Common myeloid progenitor, CD34-positive (primary cell): ENCODE measurements around the gene GPR107.

Source experiments
- CTCF ChIA-PET: fragments of 350-600 bp; sonication (Branson Sonifier 250); formaldehyde crosslinking; loops from one replicate; lab custom pipeline; 2021; ENCODE audit warnings: antibody characterized with exemption; lab: Charles Lee
- POLR2A ChIA-PET: fragments of 350-600 bp; sonication (Branson Sonifier 250); formaldehyde crosslinking; loops from one replicate; lab custom pipeline; 2021; ENCODE audit warnings: antibody characterized with exemption; lab: Charles Lee
- DNase-seq, 3 donors: peaks; one replicate each; pipeline versions ENCODE4 v3.0.0 to v3.0.0-alpha.2; 2013
- H3K27ac ChIP-seq, 2 experiments: 1 replicate in 1 of 2; 2 replicates in 1 of 2; pipeline ENCODE4 v1.7.0; 2013; ENCODE audit warnings: inconsistent platforms in 2 of 2, low read length in 2 of 2, mild to moderate bottlenecking in 2 of 2, low read depth in 1 of 2, moderate library complexity in 1 of 2; ENCODE audit not compliant: severe bottlenecking in 2 of 2, insufficient read depth in 1 of 2, poor library complexity in 1 of 2
- H3K27me3 ChIP-seq, 5 experiments: replicated peaks in 2 of 5; 1 replicate in 3 of 5; 2 replicates in 2 of 5; pipeline versions ENCODE4 v1.6.1 to v1.7.0; 2013; ENCODE audit warnings: low read length in 4 of 5, mild to moderate bottlenecking in 2 of 5, moderate library complexity in 2 of 5, inconsistent platforms in 1 of 5; ENCODE audit not compliant: insufficient read depth in 5 of 5, control insufficient read depth in 4 of 5
- H3K36me3 ChIP-seq, 4 experiments: 1 replicate in 2 of 4; 2 replicates in 2 of 4; pipeline versions ENCODE4 v1.6.1 to v1.7.0; 2013; ENCODE audit warnings: low read length in 3 of 4, control low read depth in 1 of 4, mild to moderate bottlenecking in 1 of 4; ENCODE audit not compliant: control insufficient read depth in 4 of 4, insufficient read depth in 4 of 4
- H3K4me1 ChIP-seq, 4 experiments: 1 replicate in 3 of 4; 2 replicates in 1 of 4; pipeline versions ENCODE4 v1.6.1 to v1.7.1; 2013; ENCODE audit warnings: low read length in 3 of 4, mild to moderate bottlenecking in 3 of 4, control low read depth in 1 of 4, inconsistent platforms in 1 of 4, moderate library complexity in 1 of 4; ENCODE audit not compliant: control insufficient read depth in 4 of 4, insufficient read depth in 4 of 4; ENCODE audit errors: control extremely low read depth in 1 of 4
- H3K4me3 ChIP-seq, 7 experiments: 1 replicate in 4 of 7; 2 replicates in 3 of 7; pipeline versions ENCODE4 v1.5.1 to v1.7.0; 2013; ENCODE audit warnings: mild to moderate bottlenecking in 7 of 7, low read length in 6 of 7, moderate library complexity in 6 of 7, inconsistent platforms in 2 of 7, low read depth in 2 of 7, control low read depth in 1 of 7; ENCODE audit not compliant: insufficient read depth in 4 of 7, control insufficient read depth in 1 of 7; ENCODE audit errors: extremely low read depth in 1 of 7
- H3K9me3 ChIP-seq, 5 experiments: 1 replicate in 4 of 5; 2 replicates in 1 of 5; pipeline versions ENCODE4 v1.6.1 to v1.7.1; 2013; ENCODE audit warnings: low read length in 4 of 5, mild to moderate bottlenecking in 2 of 5, inconsistent platforms in 1 of 5, low read depth in 1 of 5, moderate library complexity in 1 of 5; ENCODE audit not compliant: control insufficient read depth in 4 of 5, insufficient read depth in 2 of 5; ENCODE audit errors: control extremely low read depth in 1 of 5
- WGBS: methylation state at CpG from one replicate; pipeline ENCODE4 v1.1.5; 2013; ENCODE audit not compliant: insufficient coverage; 5-methylcytosine and 5-hydroxymethylcytosine counted together

Gene GPR107

DNA sequence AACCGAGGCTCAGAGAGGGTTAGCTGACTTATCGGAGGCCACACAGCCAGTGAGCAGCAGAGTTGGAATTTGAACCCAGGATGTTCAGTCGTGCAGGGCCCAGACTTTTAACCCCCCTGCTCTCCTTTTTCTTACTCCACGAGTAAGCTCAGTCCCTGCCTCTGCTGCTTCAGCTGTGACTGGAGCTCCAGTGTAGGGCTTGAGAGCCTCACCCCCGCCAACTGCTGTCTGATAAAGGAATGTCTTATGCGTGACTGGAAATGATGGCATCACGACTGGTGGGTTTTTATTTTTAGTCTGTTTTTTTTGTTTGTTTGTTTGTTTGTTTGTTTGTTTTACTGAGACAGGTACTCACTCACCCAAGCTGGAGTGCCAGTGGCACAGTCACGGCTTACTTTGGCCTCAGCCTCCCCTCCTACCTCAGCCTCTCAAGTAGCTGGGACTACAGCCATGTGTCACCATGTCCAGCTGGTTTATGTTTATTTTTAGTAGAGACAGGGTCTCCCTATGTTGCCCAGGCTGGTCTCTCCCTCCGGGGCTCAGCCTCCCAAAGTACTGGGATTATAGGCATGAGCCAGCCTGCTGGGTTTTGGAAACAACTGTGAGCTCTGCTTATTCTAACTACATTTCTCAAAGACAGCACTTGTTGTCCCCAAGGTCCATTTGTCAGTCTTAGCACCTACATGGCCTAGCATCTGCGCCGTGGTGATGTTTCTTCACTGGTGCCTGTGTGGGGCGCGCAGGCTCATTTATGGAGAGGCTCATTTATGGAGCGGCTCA lies 66.0 kb downstream of the GPR107 start:
- ChIA-PET POLR2A (interaction anchor here (0.6 kb wide), 1 partner anchor 83 kb away, joined by 3 read pairs; no protein-coding TSS in a partner anchor), CTCF (no interaction called here)
- Histone ChIP-seq H3K36me3 (peaks cover 3 to 66% (median 38%) of the 10 kb centered on the region in 4 experiments), H3K4me3 (no peak overlapping the region), H3K4me1 (no peaks in the 10 kb centered on the region), H3K9me3 (no peaks in the 10 kb centered on the region), H3K27me3 (no peaks in the 10 kb centered on the region), H3K27ac (no peak overlapping the region)
- 99% methylated on average over 9 of the region's 14 CpGs for WGBS
- no peak for DNase-seq

DNA sequence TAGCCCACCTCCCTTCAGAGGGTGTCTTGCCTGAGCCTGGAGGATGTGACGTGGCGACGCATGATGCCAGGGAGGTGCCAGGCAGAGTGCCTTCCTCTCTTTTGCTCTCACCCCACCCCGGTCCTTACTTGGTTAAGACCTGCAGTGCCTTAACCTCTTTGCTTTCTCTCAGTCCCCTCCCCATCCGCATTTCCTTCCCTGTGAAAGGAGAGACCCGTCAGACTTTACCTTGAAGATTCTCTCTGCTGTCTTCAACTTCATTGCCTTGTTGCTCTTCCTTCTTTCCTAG lies 66.5 kb downstream of the GPR107 start:
- DNase-seq = no peak
- H3K27ac ChIP-seq = no peak overlapping the region
- H3K9me3 ChIP-seq = no peaks in the 10 kb centered on the region
- ChIA-PET CTCF (no interaction called here), POLR2A (no interaction called here)
- no peak overlapping the region for H3K4me3 ChIP-seq
- H3K27me3 ChIP-seq = no peaks in the 10 kb centered on the region
- peaks cover 3 to 65% (median 38%) of the 10 kb centered on the region in 4 experiments for H3K36me3 ChIP-seq
- 91% methylated on average over 6 of the region's 6 CpGs for WGBS
- no peaks in the 10 kb centered on the region for H3K4me1 ChIP-seq

DNA sequence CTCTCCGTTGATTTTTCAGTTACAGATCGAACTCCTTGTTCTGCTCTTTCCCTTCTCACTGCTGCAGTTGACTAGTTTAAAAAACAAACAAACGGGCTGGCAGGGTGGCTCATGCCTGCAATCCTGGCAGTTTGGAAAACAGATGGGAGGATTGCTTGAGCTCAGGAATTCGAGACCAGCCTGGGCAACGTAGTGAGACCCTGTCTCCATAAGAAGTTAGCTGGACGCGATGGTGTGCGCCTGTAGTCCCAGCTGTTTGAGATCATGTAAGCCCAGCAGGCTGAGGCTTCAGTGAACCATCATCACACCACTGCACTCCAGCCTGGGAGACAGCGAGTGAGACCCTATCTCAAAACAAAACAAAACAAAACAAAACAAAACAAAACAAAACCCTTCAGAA lies 67.1 kb downstream of the GPR107 start:
- no peaks in the 10 kb centered on the region for H3K9me3 ChIP-seq
- POLR2A ChIA-PET = no interaction called here
- peaks cover 3 to 63% (median 38%) of the 10 kb centered on the region in 4 experiments for H3K36me3 ChIP-seq
- H3K4me1 ChIP-seq = no peaks in the 10 kb centered on the region
- 84% methylated on average over 8 of the region's 9 CpGs for WGBS
- no peak overlapping the region for H3K27ac ChIP-seq
- CTCF ChIA-PET = interaction anchor here (1.0 to 1.3 kb wide), 2 partner anchors 8 to 19 kb away, joined by 3 to 4 read pairs; no protein-coding TSS in a partner anchor
- H3K4me3 ChIP-seq = no peak overlapping the region
- H3K27me3 ChIP-seq = no peaks in the 10 kb centered on the region
- no peak for DNase-seq

DNA sequence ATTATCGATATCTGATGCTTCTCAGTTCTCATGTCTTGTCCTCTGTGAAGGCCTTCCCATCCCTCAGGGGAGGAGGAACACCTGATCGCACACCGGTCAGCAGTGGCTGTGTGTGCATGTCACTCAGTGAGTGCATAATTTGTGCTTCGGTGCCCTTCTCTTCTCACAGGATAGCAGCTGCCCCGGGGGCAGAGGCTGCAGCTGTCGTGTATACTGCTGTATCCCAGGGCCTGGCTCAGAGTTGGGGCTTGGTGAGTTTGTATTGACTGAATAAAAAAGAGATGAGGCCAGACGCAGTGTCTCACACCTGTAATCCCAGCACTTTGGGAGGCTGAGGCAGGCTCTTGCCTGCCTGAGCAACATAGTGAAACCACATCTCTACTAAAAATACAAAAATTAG lies 68.8 kb downstream of the GPR107 start:
- no peaks in the 10 kb centered on the region for H3K9me3 ChIP-seq
- 85% methylated on average over 4 of the region's 7 CpGs for whole genome bisulfite sequencing
- POLR2A ChIA-PET = no interaction called here
- CTCF ChIA-PET = interaction anchor here (1.4 kb wide), 1 partner anchor 14 kb away, joined by 5 read pairs; no protein-coding TSS in a partner anchor
- H3K27me3 ChIP-seq = no peaks in the 10 kb centered on the region
- H3K4me1 ChIP-seq = peaks cover 0 to 9% (median 1%) of the 10 kb centered on the region in 4 experiments
- no peak overlapping the region for H3K4me3 ChIP-seq
- DNase-seq = no peak
- peaks cover 3 to 59% (median 36%) of the 10 kb centered on the region in 4 experiments for H3K36me3 ChIP-seq
- H3K27ac ChIP-seq = no peak overlapping the region

GRCh38 chr9:130124085-130124860 lies 70.6 kb downstream of the GPR107 start:
- WGBS = 100% methylated on average over 2 of the region's 7 CpGs
- H3K4me1 ChIP-seq = peaks cover 7 to 28% (median 17%) of the 10 kb centered on the region in 4 experiments
- CTCF ChIA-PET = interaction anchor here (0.7 to 3.0 kb wide), 4 partner anchors 17 to 217 kb away, joined by 3 to 12 read pairs (median 4); no protein-coding TSS in a partner anchor
- no peak overlapping the region for H3K27ac ChIP-seq
- H3K4me3 ChIP-seq = no peak overlapping the region
- peaks cover 3 to 41% (median 27%) of the 10 kb centered on the region in 4 experiments for H3K36me3 ChIP-seq
- no peak for DNase-seq
- H3K27me3 ChIP-seq = no peaks in the 10 kb centered on the region
- POLR2A ChIA-PET = no interaction called here
- H3K9me3 ChIP-seq = no peaks in the 10 kb centered on the region

DNA sequence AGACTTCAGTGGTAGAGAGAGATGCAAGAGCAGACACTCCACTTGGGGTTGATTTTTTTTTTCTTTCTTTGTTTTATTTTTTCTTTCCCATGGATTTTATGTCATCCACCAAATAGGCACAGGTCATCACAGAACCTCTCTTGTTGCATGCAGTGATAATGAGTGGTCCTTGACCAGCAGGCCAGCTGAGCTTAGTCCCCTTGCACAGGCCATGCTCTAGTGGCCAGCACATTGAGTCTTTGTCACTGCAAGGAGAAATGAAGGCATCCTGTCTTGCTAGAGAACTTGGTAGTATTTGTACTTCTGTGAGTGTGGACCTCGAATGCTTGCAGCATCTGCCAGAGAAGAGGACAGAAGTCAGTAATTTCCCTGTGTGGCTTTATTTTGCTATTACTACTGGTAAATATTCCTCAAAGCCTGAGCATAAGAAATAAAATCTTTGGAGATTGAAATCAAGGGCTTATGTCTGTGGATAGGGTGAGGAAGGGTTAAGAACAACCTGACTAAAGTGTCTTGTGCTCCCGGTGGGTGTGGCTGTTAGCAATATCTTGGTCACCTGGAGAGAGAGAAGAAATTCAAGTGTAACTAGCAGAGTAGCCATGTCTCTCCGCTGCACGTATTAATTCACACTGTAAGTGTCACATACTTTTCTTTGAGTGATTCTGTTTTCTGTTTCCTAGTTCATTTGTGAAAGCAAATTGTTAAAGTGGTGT lies 73.2 kb downstream of the GPR107 start:
- WGBS = 100% methylated on average over 1 of the region's 4 CpGs
- H3K36me3 ChIP-seq = peaks cover 5 to 46% (median 28%) of the 10 kb centered on the region in 4 experiments
- no peak overlapping the region for H3K4me3 ChIP-seq
- peaks cover 11 to 39% (median 25%) of the 10 kb centered on the region in 4 experiments for H3K4me1 ChIP-seq
- H3K9me3 ChIP-seq = no peaks in the 10 kb centered on the region
- no peak for DNase-seq
- POLR2A ChIA-PET = interaction anchor here (0.7 kb wide), 1 partner anchor 96 kb away, joined by 5 read pairs; no protein-coding TSS in a partner anchor
- H3K27me3 ChIP-seq = no peaks in the 10 kb centered on the region
- CTCF ChIA-PET = interaction anchor here (3.0 kb wide), 1 partner anchor 20 kb away, joined by 12 read pairs; no protein-coding TSS in a partner anchor
- no peak overlapping the region for H3K27ac ChIP-seq
